GM12874 (cell line): ENCODE data around the gene SNRPD3.

ENCODE experiments used
- TF ChIP-seq, protein P1 (sequence below): IDR thresholded peaks from 2 replicates; pipeline ENCODE4 v1.5.1; 2011; ENCODE audit warnings: low read depth, mild to moderate bottlenecking, control low read depth, low read length, moderate library complexity; ENCODE audit not compliant: insufficient read depth

Gene SNRPD3

DNA sequence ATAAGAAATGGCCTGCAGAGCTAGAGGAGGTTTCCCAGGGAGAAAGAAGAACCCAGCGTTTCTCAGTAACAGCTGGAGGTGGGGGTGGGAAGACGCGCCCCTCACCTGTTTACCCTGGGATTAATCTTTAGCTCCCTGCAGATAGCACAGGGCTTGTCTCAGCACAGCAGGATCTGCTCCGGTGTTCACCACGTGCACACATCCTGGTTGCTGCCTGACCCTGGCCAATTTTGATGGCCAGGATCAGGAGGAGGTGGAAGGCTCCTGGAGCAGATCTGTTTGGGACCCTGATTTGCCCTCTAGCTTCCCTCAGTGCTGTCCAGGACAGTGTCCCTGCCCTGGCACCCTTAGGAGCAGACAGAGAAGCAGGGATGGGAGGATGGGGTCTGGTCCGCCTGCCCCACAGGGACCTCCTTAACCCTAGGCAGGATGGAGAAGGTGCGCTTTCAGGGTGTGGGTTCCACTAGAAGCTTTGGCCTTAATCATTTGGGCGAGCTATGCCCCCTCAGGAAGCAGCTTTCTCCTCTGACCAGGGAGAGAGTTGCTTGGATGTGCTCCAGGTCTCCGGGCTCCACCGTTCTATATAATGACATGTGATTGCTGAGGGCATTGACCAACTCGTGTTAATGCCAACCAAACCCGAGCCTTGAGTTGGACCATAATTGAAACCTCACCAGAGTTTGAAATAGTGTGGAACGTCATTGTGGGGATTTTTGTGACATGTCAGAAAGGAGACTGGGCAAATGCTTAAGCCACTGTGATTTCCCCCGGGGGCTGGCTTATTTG lies 41.4 kb upstream of the SNRPD3 start:
- TF ChIP-seq, protein P1, sequence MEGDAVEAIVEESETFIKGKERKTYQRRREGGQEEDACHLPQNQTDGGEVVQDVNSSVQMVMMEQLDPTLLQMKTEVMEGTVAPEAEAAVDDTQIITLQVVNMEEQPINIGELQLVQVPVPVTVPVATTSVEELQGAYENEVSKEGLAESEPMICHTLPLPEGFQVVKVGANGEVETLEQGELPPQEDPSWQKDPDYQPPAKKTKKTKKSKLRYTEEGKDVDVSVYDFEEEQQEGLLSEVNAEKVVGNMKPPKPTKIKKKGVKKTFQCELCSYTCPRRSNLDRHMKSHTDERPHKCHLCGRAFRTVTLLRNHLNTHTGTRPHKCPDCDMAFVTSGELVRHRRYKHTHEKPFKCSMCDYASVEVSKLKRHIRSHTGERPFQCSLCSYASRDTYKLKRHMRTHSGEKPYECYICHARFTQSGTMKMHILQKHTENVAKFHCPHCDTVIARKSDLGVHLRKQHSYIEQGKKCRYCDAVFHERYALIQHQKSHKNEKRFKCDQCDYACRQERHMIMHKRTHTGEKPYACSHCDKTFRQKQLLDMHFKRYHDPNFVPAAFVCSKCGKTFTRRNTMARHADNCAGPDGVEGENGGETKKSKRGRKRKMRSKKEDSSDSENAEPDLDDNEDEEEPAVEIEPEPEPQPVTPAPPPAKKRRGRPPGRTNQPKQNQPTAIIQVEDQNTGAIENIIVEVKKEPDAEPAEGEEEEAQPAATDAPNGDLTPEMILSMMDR, result no peak

GRCh38 chr22:24515027-24515338 lies 40.8 kb upstream of the SNRPD3 start:
- TF ChIP-seq, protein P1, result no peak

DNA sequence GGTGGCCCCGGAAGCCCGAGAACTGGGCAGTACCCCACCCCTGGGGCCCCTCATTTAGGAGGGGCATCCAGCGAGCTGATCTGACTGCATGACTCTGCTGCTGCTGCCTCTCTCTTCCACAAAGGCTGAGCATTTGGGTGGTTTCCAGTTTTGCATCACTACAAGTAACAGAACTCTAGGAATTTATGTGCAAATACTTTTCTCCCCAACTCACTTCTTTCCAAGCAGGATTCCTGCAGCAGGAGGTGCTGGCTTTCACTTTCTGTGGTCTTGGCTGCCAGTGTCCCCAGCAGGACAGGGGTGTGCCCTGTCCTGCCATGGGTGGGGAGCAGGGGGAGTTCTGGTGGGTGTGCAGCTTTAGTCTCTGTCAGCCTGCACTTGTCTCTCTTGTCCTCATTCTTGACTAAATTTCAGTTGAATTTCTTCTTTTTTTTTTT lies 39.5 kb upstream of the SNRPD3 start:
- TF ChIP-seq, protein P1, result no peak

DNA sequence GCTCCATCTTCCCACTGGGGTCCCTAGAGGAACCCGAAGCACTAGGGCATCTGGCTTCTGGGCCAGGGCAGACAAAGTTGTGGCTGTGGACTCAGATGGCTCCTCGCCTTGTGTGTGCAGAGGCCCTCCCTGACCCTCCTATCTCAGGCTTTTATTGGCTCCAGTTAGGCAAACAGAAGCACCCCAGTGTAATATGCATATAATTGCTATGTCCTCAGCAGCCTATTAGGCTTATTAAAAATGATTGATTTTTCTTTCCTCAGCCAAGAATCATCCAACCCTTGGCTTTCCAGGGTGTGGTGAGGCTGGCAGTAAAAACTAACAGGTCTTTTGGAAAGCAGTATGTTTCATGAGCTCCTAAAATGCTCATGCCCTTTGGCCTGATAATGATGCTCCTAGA lies 38.4 kb upstream of the SNRPD3 start:
- TF ChIP-seq, protein P1, result no peak

DNA sequence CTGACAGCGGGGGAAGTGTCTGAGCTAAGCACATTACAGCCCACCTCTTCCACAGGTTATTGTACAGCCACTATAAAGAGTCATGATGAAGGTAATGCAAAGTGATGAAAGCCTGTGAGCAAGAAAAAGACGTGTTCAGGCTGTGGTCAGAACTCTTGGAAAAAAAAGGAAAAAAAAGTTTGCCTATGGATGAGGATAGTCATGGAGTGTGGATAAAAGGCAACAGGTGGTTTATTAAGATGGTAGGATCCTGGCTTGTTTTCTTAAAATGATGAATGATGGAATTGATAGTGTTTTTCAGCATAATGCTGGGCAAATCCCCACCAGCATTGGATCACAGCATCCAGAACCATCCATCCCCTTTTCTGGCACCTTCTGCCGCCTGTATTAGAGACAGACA lies 37.6 kb upstream of the SNRPD3 start:
- TF ChIP-seq, protein P1, result no peak

GRCh38 chr22:24518771-24519485 lies 36.9 kb upstream of the SNRPD3 start:
- TF ChIP-seq, protein P1, result no peak

- TF ChIP-seq, protein P1, result no peak
Measured at GRCh38 chr22:24519496-24519895, 36.3 kb upstream of the SNRPD3 start.
